ENCODE measurements around the gene PRSS22. TPM values are rescaled to one million over a fixed set of nuclear protein-coding genes. Genes with fewer than 3 reads are reported as not detected.

Gene PRSS22
- total and polyA plus RNA-seq, 10 of the 15 experiments (the other 5 are each of a cell fraction or from before 2014, with no cell fraction given): not detected

GRCh38 chr16:2827831-2828520 is 30.0 kb downstream of the PRSS22 start:
- Histone ChIP-seq H3K4me2 (ENCODE audit: control insufficient read depth, insufficient read depth) (no peak overlapping the region), H3K36me3 (ENCODE audit: control insufficient read depth in 2 of 2, insufficient read depth in 2 of 2, low read length in 1 of 2) (no peaks in the 10 kb centered on the region), H4K20me1 (ENCODE audit: control insufficient read depth, insufficient read depth) (no peaks in the 10 kb centered on the region), H3K9ac (ENCODE audit: control insufficient read depth, insufficient read depth, low read length) (no peak overlapping the region), H3K4me3 (no peak overlapping the region), H3K79me2 (ENCODE audit: control insufficient read depth, insufficient read depth, low read length) (no peaks in the 10 kb centered on the region), H3K27me3 (replicated peaks in 1 of 2; ENCODE audit: control insufficient read depth in 2 of 2, insufficient read depth in 2 of 2, low read length in 1 of 2) (no peaks in the 10 kb centered on the region), H3K9me3 (replicated peaks; ENCODE audit: control insufficient read depth, insufficient read depth, low read length) (no peaks in the 10 kb centered on the region), H3K27ac (ENCODE audit: control insufficient read depth, insufficient read depth) (no peak overlapping the region), H3K4me1 (ENCODE audit: control insufficient read depth, insufficient read depth, low read length) (peaks cover 4% of the 10 kb centered on the region; the same call in 1 of the 2 replicates), H2AFZ (ENCODE audit: control insufficient read depth, low read depth, low read length) (no peak overlapping the region)
- FAIRE-seq (no peak), ATAC-seq (no peak), DNase-seq (ENCODE audit: low read depth, low spot score) (no peak)
- CTCF ChIA-PET: interaction anchor here (1.8 kb wide), 1 partner anchor 40 kb away, joined by 4 read pairs; no protein-coding TSS in a partner anchor
- SMC1A ChIA-PET (ENCODE audit: uncharacterized antibody, unreplicated experiment): no interaction called here
- intact Hi-C loops (cut with micrococcal nuclease; ENCODE audit: unreplicated experiment): no loop called here
- POLR2A ChIA-PET: no interaction called here
- no TSS peak for BruUV-seq (replicated peaks)
- TF ChIP-seq REST (IDR thresholded peaks at IDR 0.05; ENCODE audit: low read depth, low read length) (peak; percentile 63; the same call in 1 of the 2 replicates), EP300 (IDR thresholded peaks at IDR 0.05; ENCODE audit: borderline replicate concordance in 1 of 2, control insufficient read depth in 1 of 2, low read depth in 2 of 2, low read length in 2 of 2) (no peak), NFXL1 (IDR thresholded peaks at IDR 0.05; ENCODE audit: borderline replicate concordance) (no peak), POLR2AphosphoS5 (IDR thresholded peaks at IDR 0.05; ENCODE audit: low read length) (no peak), MEF2A (IDR thresholded peaks at IDR 0.05; ENCODE audit: insufficient read depth, low read depth, low read length) (no peak), NR2C2 (IDR thresholded peaks at IDR 0.05; ENCODE audit: borderline replicate concordance, control insufficient read depth, insufficient read length, low read depth) (no peak), EZH2 (IDR thresholded peaks at IDR 0.05; ENCODE audit: borderline replicate concordance, control insufficient read depth, low read depth, low read length) (no peak)
- in situ Hi-C loops (cut with MboI): no loop called here
- WGBS (ENCODE audit: insufficient coverage, insufficient replicate concordance, low lambda C conversion rate, missing lambda C conversion rate): 35% methylated on average over 14 of the region's 14 CpGs
- RAD21 ChIA-PET (ENCODE audit: unreplicated experiment): no interaction called here

Measured in GM12878 (cell line).